Ascending aorta (tissue), 2 donors: Measurements from ENCODE around the gene DGKQ. TPM values are rescaled to one million over a fixed set of nuclear protein-coding genes. Genes with fewer than 3 reads are reported as not detected.

Experiments
- DNase-seq, 2 donors: peaks; one replicate each; pipeline ENCODE4 v3.0.0-alpha.2; 2019; ENCODE audit warnings: low spot score in 2 of 2
- H3K27ac ChIP-seq, 2 donors: fragments of 200-600 bp; sonication (generic); one replicate each; pipeline ENCODE4 v1.5.1; 2016 to 2017; ENCODE audit warnings: mild to moderate bottlenecking in 1 of 2
- H3K27me3 ChIP-seq: fragments of 200-600 bp; sonication (generic); one replicate; pipeline ENCODE4 v1.5.1; 2017
- H3K36me3 ChIP-seq, 2 donors: fragments of 200-600 bp; sonication (generic); one replicate each; pipeline ENCODE4 v1.5.1; 2016
- H3K4me1 ChIP-seq, 2 donors: fragments of 200-600 bp; sonication (generic); one replicate each; pipeline ENCODE4 v1.5.1; 2016 to 2017; ENCODE audit warnings: mild to moderate bottlenecking in 1 of 2
- H3K4me3 ChIP-seq, 2 donors: fragments of 200-600 bp; sonication (generic); one replicate each; pipeline ENCODE4 v1.5.1; 2016 to 2017; ENCODE audit warnings: mild to moderate bottlenecking in 1 of 2
- H3K9me3 ChIP-seq, 2 donors: fragments of 200-600 bp; sonication (generic); one replicate each; pipeline ENCODE4 v1.5.1; 2016
- intact Hi-C: fragments of 100-400 bp; cut with DNase I; formaldehyde crosslinking; loops from one replicate; pipeline ENCODE4 v1.15.1; 2023
- total RNA-seq: library from RNA; depleted of rRNA; stranded (reverse); fragments of >200 nt; gene quantifications from one replicate; pipeline ENCODE4 v1.1.0, GENCODE V29; 2016
- TF ChIP-seq, protein P1 (sequence below), 3 experiments: fragments of 200-600 bp in 2 of 3; fragments of 450-650 bp in 1 of 3; sonication (generic) in 2 of 3; IDR thresholded peaks; one replicate each; pipeline ENCODE4 v1.5.1; 2016 to 2019; ENCODE audit warnings: antibody characterized with exemption in 3 of 3, mild to moderate bottlenecking in 1 of 3, moderate library complexity in 1 of 3

The DGKQ gene
- total RNA-seq, 1 donor from 2014 or later = 20.1 TPM

DNA sequence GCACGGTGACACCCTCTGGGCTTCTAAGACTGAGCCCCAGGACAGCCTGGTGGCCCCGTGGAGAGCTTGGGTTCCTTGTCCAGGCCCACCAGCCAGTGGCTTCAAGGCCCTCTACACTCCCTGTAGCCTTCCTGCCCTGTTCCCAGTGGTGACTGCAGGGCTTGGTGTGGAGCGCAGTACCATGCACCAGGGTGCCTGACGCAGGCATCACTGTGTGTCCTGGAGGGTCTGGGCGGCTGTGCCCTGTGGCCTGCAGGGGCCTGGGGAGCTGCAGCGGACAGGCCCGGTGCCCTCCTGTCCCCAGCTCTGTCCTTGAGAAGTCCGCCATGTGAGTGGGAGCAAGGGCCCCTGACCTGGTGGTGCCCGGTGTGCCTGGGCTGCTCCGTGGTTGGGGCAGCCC, 42.4 kb upstream of the DGKQ start:
- H3K4me3 ChIP-seq = no peak overlapping the region
- no peak for DNase-seq
- H3K27me3 ChIP-seq = no peaks in the 10 kb centered on the region
- peaks cover 9 to 10% of the 10 kb centered on the region in 2 donors for H3K4me1 ChIP-seq
- H3K9me3 ChIP-seq = no peaks in the 10 kb centered on the region
- TF ChIP-seq, protein P1, sequence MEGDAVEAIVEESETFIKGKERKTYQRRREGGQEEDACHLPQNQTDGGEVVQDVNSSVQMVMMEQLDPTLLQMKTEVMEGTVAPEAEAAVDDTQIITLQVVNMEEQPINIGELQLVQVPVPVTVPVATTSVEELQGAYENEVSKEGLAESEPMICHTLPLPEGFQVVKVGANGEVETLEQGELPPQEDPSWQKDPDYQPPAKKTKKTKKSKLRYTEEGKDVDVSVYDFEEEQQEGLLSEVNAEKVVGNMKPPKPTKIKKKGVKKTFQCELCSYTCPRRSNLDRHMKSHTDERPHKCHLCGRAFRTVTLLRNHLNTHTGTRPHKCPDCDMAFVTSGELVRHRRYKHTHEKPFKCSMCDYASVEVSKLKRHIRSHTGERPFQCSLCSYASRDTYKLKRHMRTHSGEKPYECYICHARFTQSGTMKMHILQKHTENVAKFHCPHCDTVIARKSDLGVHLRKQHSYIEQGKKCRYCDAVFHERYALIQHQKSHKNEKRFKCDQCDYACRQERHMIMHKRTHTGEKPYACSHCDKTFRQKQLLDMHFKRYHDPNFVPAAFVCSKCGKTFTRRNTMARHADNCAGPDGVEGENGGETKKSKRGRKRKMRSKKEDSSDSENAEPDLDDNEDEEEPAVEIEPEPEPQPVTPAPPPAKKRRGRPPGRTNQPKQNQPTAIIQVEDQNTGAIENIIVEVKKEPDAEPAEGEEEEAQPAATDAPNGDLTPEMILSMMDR (IDR thresholded peaks at IDR 0.05) = no peak
- intact Hi-C loops = no loop called here
- H3K36me3 ChIP-seq = no peaks in the 10 kb centered on the region
- no peak overlapping the region for H3K27ac ChIP-seq

DNA sequence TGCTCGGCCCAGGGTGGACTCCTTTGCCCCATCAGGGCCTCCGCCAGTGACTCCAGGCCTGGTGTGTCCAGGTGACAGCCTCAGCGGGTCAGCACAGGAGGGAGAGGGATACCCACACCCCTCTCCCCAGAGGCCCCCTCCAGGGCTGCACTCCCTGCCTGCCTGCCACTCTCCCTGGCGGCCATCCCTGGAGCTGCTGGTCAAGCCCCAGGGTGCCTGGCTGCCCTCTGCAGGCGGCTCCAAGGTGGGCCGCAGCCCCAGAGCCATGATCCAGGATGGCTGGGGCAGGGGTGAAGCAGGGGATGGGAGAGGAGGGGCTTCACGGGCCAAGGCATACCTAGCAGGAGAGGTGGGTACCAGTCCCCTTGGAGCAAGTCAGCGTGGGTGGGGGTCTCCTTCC, 41.8 kb upstream of the DGKQ start:
- H3K4me3 ChIP-seq = no peak overlapping the region
- TF ChIP-seq, protein P1 (IDR thresholded peaks at IDR 0.05) = no peak
- H3K4me1 ChIP-seq = peaks cover 13 to 14% of the 10 kb centered on the region in 2 donors
- H3K27me3 ChIP-seq = no peaks in the 10 kb centered on the region
- intact Hi-C loops = no loop called here
- no peaks in the 10 kb centered on the region for H3K36me3 ChIP-seq
- DNase-seq = no peak
- H3K27ac ChIP-seq = no peak overlapping the region
- no peaks in the 10 kb centered on the region for H3K9me3 ChIP-seq

DNA sequence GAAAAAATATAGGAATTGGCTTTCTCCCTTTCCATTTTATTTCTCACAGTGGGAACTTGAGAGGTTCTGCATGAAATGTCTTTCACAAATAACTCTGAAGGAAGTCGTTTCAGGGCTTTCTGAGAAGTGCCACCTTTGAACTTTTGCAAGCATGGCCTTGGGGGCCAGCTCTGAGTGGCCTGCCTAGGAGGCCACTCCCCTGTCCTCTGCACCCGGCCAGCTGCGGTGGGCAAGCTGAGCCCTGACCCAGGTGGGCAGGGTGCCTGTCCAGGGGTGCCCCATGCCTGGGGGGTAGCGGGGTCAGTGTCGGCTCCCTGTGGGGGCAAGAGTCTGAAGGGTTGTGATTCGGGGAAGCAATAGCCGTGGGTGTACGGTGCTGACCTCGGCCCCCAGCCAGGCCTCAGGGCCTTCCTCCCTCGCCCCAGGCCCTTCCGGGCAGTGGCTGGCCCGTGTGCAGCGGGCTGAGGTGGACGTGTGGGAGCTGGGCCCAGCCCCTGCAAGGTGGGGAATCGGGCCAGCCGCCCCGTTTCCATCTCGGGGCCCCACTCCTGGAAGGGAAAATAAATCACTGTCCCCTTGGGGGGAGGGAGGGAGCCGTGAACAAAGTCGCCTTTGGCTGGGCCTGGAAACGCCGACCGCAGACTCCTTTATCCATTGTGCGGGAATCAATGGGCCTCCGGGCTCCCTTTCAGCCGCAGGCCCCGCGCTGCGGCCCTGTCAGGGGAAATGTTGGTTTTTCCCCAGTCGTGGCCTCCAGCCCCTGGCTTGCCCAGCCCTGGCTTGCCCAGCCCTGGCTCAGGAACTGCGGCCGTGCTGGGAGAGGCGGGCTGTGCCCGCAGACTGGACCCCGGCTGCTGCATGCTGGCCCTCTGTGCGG, 41.2 kb upstream of the DGKQ start:
- H3K36me3 ChIP-seq = no peaks in the 10 kb centered on the region
- H3K27ac ChIP-seq = no peak overlapping the region
- no peak for DNase-seq
- intact Hi-C loops = loop anchor here (5.0 kb wide), 1 partner anchor 233 kb away; the partner anchor contains the start of gene CTBP1
- H3K27me3 ChIP-seq = no peaks in the 10 kb centered on the region
- H3K4me3 ChIP-seq = no peak overlapping the region
- no peaks in the 10 kb centered on the region for H3K9me3 ChIP-seq
- TF ChIP-seq, protein P1 (IDR thresholded peaks at IDR 0.05) = no peak
- H3K4me1 ChIP-seq = peaks cover 16 to 18% of the 10 kb centered on the region in 2 donors

DNA sequence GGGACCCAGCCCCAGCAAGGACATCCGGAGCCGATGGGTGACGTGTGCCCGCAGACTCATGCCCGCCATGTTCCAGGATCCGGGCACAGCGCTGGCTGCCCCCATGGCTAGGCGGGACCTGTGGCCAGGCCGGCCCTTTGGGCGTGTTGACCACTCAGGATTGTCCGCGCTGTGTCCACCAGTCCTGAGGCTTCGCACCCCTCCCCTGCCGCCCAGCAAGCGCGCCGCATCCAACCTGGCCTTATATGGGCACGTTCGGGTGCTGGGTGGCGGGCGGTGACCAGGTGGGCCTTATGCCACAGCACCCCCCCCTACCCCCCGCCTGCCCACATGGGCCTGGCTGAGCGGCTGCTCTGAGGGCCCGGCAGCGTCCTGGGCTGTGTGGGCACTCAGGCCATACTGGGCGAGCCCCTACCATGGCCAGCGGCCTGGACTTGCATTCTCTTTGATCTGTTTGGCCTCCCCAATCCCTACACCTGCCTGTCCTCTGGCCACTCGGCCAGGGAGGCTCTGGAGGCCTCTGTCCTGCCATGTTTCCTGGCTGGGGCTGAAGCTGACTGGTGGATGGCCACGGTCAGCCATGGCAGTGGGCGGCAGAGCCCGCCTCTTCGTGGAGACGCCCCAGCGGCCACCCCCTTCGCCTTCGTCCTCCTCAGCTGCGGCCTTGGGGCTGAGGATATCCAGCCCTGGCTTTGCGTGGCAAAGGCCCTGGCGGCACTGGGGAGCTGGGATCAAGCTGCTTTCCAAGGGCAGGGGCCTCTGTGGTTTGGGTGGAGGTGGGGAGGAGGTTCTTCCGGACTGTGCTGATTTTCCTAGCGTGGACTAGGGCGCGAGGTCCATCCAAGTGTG, 40.1 kb upstream of the DGKQ start:
- H3K27ac ChIP-seq = no peak overlapping the region
- H3K4me1 ChIP-seq = peaks cover 21 to 23% of the 10 kb centered on the region in 2 donors
- intact Hi-C loops = loop anchor here (5.0 kb wide), 1 partner anchor 234 kb away; the partner anchor contains the start of gene CTBP1

More for the DNA sequence above, 40.1 kb upstream of the DGKQ start:
- no peaks in the 10 kb centered on the region for H3K9me3 ChIP-seq
- TF ChIP-seq, protein P1 (IDR thresholded peaks at IDR 0.05) = no peak
- no peaks in the 10 kb centered on the region for H3K36me3 ChIP-seq
- no peak for DNase-seq
- no peak overlapping the region for H3K4me3 ChIP-seq
- H3K27me3 ChIP-seq = no peaks in the 10 kb centered on the region
